HG02588 (cell line): Measurements from ENCODE around the gene TIMM44.

Source experiments
- ATAC-seq: cut with Tn5 transposase; IDR thresholded peaks from one replicate; pipeline ENCODE4 v1.9.1; 2021; ENCODE audit warnings: mild to moderate bottlenecking, moderate library complexity; ENCODE audit not compliant: unreplicated experiment

Gene TIMM44

GRCh38 chr19:7915250-7916102, 28.0 kb downstream of the TIMM44 start:
- ATAC-seq: no peak

- no peak for ATAC-seq
These were observed 28.8 kb downstream of the TIMM44 start, which contains the start of gene TGFBR3L for GRCh38 chr19:7914598-7915045. TSS of gene TGFBR3L (plus strand) at chr19:7914830.

GRCh38 chr19:7914099-7914498, 29.4 kb downstream of the TIMM44 start:
- no peak for ATAC-seq

- ATAC-seq: no peak
These were observed 29.8 kb downstream of the TIMM44 start for GRCh38 chr19:7913652-7914051.

GRCh38 chr19:7912697-7913564, 30.5 kb downstream of the TIMM44 start:
- ATAC-seq: no peak

- ATAC-seq: no peak
These were observed 31.2 kb downstream of the TIMM44 start for GRCh38 chr19:7912144-7912696.

- no peak for ATAC-seq
These were observed 31.8 kb downstream of the TIMM44 start for GRCh38 chr19:7911508-7912143.

GRCh38 chr19:7910321-7911161, 32.9 kb downstream of the TIMM44 start:
- ATAC-seq: no peak

- no peak for ATAC-seq
These were observed 33.9 kb downstream of the TIMM44 start for GRCh38 chr19:7909471-7910067.

- ATAC-seq: no peak
These were observed 34.6 kb downstream of the TIMM44 start for GRCh38 chr19:7908742-7909461.

GRCh38 chr19:7908078-7908699, 35.3 kb downstream of the TIMM44 start:
- no peak for ATAC-seq

- no peak for ATAC-seq
These were observed 35.9 kb downstream of the TIMM44 start for GRCh38 chr19:7907544-7907943.

GRCh38 chr19:7907122-7907521, 36.3 kb downstream of the TIMM44 start:
- ATAC-seq: no peak

- ATAC-seq: no peak
These were observed 37.6 kb downstream of the TIMM44 start for GRCh38 chr19:7905859-7906258.

GRCh38 chr19:7905268-7905667, 38.2 kb downstream of the TIMM44 start:
- ATAC-seq: no peak

GRCh38 chr19:7904074-7905020, 39.1 kb downstream of the TIMM44 start:
- ATAC-seq: peak; percentile 26
